Hepatocyte (in vitro differentiated cells): Measurements from ENCODE around the gene SMAP1.

Experiments
- CTCF ChIP-seq: fragments of 200-600 bp; sonication (generic); IDR thresholded peaks from 2 replicates; pipeline ENCODE4 v1.5.1; 2016; ENCODE audit warnings: antibody characterized with exemption, mild to moderate bottlenecking; ENCODE audit not compliant: poor library complexity
- EZH2 ChIP-seq: fragments of 200-600 bp; sonication (generic); IDR thresholded peaks from 2 replicates; pipeline ENCODE4 v1.6.1; 2016; ENCODE audit warnings: antibody characterized with exemption, mild to moderate bottlenecking, borderline replicate concordance

GRCh38 chr6:70725817-70726415 lies 58.2 kb downstream of the SMAP1 start:
- TF ChIP-seq CTCF (no peak), EZH2 (no peak)
